T-helper 2 cell (primary cell): ENCODE measurements around the gene PUM1.
"Not testable (repeated sequence)": the region's sequence is repeated elsewhere in the genome, so short reads cannot be mapped to it uniquely, and the experiment has no call there.

Source experiments
- DNase-seq, 5 experiments: peaks; one replicate each; pipeline versions ENCODE4 v3.0.0 to v3.0.0-alpha.2; 2012 to 2022

The PUM1 gene

DNA sequence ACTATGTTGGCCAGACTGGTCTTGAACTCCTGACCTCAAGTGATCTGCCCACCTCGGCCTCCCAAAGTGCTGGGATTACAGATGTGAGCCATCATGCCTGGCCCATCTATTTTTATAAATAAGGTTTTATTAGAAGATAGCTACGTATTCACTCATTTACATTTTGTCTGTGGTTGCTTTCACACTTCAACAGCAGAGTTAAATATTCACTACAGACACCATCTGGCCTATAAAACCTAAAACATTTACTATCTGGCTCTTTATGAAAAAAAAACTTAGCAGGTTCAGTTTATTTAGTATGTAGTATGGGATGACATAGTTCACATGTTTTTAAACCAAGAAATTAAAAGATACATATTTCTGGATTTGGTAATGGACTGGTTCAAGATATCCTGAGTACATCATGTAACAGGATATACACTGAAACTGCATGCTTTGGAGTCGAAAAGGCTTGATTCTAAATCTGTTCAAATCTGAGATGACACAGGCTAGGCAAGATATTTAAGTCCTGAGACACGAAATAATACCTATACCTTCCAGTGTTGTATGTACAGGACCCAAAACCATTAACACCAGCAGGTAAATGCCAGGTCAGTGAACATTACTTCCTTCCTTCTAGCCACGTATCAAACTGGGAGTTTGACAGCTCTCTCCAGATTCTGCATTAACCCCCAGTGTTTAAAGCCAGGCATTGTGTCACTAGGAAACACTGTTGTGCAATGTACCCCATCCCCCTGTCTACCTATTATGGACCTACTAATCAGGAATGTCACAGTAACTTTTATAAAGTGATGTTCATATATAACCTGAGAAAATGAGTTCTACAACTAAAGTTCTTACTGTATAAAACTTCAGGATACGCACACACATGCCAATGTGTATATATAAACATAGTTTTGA lies 102.7 kb downstream of the PUM1 start:
- DNase-seq = no peak

DNA sequence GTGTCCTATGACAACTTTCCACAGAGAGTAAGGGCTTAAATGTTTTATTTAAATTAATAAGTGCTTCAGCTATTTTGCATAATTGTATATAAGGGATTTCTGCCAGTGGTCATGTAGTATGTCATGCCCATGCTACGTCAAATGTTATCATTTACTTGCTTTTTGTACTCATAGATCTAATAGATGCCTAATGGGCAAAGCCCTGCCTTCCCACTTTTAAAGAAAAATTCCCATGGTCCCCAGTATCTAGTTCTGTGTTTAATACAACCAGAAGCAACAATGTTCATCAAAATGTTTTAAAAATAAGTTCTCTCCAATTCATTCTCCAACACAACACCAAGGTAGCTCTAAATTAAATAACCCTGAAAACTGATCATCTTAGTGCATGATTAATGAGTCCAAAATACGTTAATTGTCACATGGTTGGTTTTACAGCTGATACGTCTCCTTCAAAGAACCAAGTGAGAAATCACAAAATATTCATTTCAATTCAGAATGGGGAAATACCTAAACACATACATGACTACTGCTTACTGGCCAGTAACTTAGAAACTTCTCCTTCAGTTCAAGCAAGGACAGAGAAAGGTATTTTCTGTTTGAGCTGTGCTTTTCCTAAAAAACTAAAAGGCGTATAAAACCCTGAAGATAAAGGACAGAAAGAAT lies 107.8 kb downstream of the PUM1 start:
- no peak for DNase-seq

GRCh38 chr1:30955448-30956015 lies 110.0 kb downstream of the PUM1 start:
- DNase-seq = no peak

GRCh38 chr1:30953685-30954084 lies 111.8 kb downstream of the PUM1 start:
- DNase-seq = no peak

DNA sequence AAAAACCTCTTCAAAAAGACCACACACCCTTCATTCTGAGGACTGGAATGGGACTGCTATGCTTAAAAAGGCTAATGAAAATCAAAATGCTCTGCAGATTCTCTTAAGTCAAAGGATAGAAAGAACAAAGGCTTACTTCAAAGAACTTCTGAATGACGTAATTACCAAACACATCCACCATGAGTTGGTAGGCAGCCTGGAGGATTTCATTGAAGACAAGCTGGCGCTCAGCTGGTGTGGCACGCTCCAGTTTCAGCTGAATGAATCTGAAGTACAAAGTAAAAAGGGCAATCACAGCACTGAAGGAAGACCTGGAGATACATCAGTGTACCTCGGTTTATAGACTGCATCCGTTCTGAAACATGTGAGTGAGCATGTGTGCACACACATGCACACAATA lies 113.4 kb downstream of the PUM1 start:
- DNase-seq = peak in 1 of 5 experiments; percentile 3

- DNase-seq = no peak
Measured at GRCh38 chr1:30950700-30951099, 114.8 kb downstream of the PUM1 start.

DNA sequence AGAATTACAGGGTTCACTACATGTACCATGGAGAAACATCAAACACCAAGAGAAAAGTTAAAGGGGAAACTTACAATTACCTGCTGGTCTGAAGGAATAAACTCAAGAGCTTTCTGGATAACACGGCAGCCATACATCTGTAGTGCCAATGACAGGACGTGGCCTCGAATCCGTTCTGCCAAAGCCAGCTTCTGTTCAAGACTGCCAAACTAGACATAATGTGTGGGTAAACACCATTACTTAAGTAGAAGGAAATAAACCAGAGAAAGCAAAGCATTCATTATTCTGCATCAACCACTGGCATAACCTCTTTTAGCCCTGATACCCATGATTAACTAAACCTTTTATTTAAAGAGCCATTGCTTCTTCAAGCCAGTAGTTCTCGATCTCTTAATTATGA lies 115.5 kb downstream of the PUM1 start:
- no peak for DNase-seq

GRCh38 chr1:30949487-30949838 lies 116.1 kb downstream of the PUM1 start:
- DNase-seq = not testable (repeated sequence)

DNA sequence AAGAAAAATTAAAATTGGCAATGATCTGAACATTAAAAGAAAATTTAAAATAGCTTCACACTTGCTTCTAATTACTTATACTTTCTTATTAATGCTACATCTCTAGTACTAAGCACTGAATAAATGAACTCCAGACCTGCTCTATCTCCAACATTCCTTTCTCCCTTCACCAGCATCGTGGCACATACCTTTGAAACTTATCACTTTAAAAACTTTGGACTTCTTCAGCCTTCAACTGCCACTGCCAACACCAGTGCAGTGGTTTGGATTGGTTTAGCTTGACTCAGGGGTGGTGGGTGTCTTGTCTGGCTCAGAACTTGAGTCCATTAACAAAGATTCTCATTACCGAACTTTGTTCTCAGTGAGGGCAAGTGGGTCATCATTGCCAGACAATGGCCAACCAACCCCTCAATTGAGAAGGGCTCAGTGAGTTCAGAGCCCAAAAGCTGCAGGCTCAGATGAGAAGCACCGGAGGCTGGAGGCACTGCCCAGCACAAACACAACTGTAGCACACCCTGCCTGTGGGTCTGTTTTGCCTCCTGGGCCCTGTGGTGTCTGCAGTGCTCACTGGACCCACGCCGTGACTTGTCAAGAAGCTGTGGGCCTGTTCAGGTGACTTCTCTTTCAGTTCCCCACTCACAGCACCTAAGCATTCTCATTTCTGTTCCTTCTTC lies 116.6 kb downstream of the PUM1 start:
- DNase-seq = not testable (repeated sequence)

DNA sequence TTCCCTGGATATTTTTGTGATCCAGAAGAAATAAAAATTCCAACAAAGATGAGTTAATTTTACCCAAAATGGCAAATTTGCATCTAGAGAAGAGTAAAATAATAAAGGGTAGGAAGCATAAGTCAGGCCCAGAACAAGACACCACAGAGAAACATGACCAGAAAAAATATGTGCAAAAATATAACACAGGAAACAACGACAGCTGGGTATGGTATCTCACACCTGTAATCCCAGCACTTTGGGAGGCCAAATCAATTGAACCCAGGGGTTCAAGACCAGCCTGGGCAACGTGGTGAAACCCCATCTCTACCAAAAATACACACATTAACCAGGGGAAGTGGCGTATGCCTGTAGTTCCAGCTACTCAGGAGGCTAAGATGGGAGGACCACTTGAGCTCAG lies 117.2 kb downstream of the PUM1 start:
- DNase-seq = no peak

GRCh38 chr1:30947212-30947611 lies 118.3 kb downstream of the PUM1 start:
- DNase-seq = no peak

GRCh38 chr1:30942326-30942963 lies 123.1 kb downstream of the PUM1 start:
- no peak for DNase-seq

DNA sequence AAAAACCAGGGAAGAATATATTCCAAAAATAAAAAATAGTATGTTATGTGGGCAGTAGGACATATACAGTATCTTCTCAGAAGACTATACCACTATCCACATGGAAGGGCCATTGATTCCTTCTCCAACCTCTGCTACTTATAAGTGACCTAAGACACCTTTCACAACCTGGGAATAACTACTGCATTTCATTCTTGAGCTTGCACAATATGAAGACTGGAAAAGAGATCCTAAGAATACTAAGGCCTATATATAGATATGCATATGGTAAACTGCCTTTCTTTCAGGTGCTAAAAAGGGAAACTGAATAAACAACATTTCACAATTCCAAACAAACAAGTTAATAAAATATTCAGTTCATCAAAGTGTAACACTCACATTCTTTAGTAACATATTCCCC lies 125.0 kb downstream of the PUM1 start:
- DNase-seq = no peak

DNA sequence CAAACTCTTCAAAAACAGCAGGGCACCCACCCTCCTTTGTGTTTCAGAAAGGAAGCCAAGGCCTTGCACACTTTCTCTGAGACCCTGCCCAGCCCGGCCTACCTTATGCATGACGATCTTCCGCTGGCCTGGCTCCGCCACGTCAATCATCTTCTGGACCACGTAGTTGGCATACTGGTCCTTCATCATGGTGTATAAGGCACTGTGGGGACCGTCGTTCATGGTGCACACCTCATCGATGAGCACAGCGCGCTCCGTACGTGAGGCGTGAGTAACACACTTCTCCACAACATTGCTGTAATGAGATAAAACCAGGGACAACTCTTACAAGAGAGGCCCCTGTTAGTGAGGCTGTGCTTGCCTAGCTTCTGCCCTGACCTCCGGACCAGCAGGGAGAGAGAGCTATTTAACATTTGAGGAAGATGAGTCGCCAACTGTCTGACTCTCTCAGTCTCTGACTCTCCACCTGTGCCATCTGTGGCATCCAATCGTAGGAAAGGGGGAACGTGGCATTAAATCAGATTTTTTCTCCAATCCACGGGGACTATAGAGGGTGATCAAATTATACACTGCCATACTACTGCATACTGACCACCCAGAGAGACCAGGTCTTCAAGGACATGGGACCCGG lies 128.9 kb downstream of the PUM1 start:
- DNase-seq = no peak

DNA sequence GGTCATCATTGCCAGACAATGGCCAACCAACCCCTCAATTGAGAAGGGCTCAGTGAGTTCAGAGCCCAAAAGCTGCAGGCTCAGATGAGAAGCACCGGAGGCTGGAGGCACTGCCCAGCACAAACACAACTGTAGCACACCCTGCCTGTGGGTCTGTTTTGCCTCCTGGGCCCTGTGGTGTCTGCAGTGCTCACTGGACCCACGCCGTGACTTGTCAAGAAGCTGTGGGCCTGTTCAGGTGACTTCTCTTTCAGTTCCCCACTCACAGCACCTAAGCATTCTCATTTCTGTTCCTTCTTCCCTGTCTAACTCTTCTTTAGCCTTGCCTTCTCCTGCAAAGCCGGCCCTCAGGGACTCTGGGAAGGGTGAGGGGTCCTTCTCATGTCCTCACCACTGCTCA lies 129.8 kb downstream of the PUM1 start:
- not testable (repeated sequence) for DNase-seq

GRCh38 chr1:30934613-30935012 lies 130.9 kb downstream of the PUM1 start:
- DNase-seq = no peak

DNA sequence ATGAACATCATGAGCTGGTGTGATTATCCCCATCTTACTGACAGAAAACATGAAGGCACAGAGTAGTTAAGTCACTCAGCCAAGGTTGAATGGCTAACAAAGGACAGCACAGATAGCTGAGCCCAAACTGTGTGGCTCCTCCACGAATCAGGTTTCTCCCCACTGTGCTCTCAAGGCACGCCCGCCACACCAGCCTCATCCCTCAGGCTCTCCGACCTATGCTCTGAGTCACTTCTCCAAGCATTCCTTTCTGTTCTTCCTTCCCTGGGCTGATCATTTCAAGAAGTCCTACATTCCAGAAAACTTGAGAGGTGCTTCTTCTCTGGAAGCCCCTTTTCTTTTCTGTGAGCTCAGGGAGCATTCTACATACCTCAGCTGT lies 131.7 kb downstream of the PUM1 start:
- DNase-seq = no peak

- no peak for DNase-seq
Measured at GRCh38 chr1:30930631-30931173, 134.8 kb downstream of the PUM1 start.

DNA sequence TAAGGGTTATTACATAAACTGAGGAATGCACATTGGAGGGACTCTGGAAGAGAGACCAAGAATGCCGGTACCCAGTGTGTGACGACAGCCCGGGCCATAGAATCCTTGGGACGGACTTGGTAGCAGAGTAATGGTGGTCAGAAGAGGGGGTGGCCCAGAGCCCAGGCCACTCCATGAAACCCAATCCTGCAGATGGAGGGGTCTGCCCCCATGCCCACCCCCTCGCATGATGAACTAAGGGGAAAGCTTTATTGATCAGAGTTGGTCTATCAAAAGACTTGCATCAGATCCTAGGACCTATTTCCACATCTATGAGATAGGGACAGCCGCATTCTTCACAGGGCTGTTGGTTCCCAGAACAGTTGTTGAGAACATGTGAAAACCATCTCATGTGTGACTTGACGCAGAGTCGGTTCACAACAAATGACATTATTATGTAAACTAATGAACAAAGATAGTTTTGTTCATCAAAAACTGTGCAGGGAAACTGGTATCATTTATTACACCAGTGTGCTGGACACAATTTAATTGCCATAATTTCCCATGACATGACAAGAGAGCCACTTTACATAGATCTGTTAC lies 135.5 kb downstream of the PUM1 start:
- no peak for DNase-seq

- peak in 3 of 5 experiments; percentile 20 to 50 (median 26) for DNase-seq
Measured at GRCh38 chr1:30929135-30929889, 136.2 kb downstream of the PUM1 start.

DNA sequence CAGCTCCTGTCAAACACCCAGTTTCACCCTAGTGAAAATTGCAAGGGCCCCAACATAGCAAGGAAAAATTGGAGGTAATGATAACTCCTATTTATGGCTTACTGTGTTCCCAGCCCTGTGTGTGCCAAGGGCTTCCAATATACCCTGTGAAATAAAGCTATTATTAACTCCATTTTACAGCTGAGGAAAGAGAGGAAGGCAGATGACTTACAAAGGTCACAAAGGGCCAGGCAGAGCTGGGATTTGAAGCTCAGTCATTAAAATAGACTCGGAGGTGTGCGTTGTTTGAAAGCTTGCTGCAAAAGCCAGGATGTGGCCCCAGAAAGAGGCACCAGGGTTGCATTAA lies 136.8 kb downstream of the PUM1 start:
- no peak for DNase-seq
